Activated T-helper 2 cell treated with anti-CD3 and anti-CD28 coated beads, Interferon-gamma antibody, Interleukin-2, Interleukin-4, amounts not matched to agents 10 μg/mL and 5 μg/mL and 100 μg/mL, durations not matched to agents 14 hours and 24 hours and 36 hours (primary cell): ENCODE measurements around the gene FNTB. TPM values are rescaled to one million over a fixed set of nuclear protein-coding genes. Genes with fewer than 3 reads are reported as not detected.

Source experiments
- DNase-seq: peaks from one replicate; pipeline ENCODE4 v3.0.0; 2021; ENCODE audit warnings: low spot score
- H3K27ac Mint-ChIP-seq: one replicate; pipeline ENCODE4 v1.8.0; 2021; ENCODE audit warnings: mixed read lengths
- H3K27me3 Mint-ChIP-seq: one replicate; pipeline ENCODE4 v1.8.0; 2021; ENCODE audit warnings: low read depth, mixed read lengths
- H3K36me3 Mint-ChIP-seq: one replicate; pipeline ENCODE4 v1.8.0; 2021; ENCODE audit warnings: low read depth, mixed read lengths
- H3K4me1 Mint-ChIP-seq: one replicate; pipeline ENCODE4 v1.8.0; 2021; ENCODE audit warnings: low read depth, mixed read lengths
- H3K4me3 Mint-ChIP-seq: one replicate; pipeline ENCODE4 v1.8.0; 2021; ENCODE audit warnings: low read depth, mild to moderate bottlenecking, moderate library complexity, mixed read lengths
- H3K9me3 Mint-ChIP-seq: one replicate; pipeline ENCODE4 v1.8.0; 2021; ENCODE audit warnings: mixed read lengths
- intact Hi-C: fragments of 100-400 bp; cut with micrococcal nuclease; formaldehyde crosslinking; loops from one replicate; pipeline ENCODE4 v1.15.1; 2023
- total RNA-seq: library from RNA; stranded (reverse); gene quantifications from 2 replicates; pipeline ENCODE4 v1.2.3, GENCODE V29; 2022

The FNTB gene
- total RNA-seq, 1 donor from 2014 or later, result 17.5 TPM

DNA sequence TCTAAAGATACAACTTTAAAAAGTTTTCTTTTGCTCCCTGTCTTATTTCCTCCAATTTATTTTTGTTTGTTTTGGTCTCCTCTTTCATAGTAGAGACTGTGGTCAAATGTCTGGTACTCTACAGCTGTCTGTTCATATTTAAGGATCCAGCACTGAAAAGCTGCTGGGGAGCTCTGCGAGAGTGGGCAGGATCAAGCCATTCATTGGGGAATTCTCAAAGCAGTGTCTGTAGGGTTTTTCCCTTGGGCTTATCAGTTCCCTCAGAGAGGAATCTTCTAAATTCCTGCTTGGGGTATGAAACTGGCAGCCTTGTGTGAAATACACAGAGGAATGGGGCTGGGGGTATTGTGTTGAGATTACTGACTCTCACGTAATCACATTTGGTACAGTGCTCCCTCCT, 52.3 kb downstream of the FNTB start:
- H3K27me3 Mint-ChIP-seq, result no peaks in the 10 kb centered on the region
- no peak for DNase-seq
- no peaks in the 10 kb centered on the region for H3K9me3 Mint-ChIP-seq
- no peak overlapping the region for H3K4me3 Mint-ChIP-seq
- H3K36me3 Mint-ChIP-seq, result peaks cover 30% of the 10 kb centered on the region
- H3K27ac Mint-ChIP-seq, result no peak overlapping the region
- intact Hi-C loops, result no loop called here
- H3K4me1 Mint-ChIP-seq, result no peaks in the 10 kb centered on the region

DNA sequence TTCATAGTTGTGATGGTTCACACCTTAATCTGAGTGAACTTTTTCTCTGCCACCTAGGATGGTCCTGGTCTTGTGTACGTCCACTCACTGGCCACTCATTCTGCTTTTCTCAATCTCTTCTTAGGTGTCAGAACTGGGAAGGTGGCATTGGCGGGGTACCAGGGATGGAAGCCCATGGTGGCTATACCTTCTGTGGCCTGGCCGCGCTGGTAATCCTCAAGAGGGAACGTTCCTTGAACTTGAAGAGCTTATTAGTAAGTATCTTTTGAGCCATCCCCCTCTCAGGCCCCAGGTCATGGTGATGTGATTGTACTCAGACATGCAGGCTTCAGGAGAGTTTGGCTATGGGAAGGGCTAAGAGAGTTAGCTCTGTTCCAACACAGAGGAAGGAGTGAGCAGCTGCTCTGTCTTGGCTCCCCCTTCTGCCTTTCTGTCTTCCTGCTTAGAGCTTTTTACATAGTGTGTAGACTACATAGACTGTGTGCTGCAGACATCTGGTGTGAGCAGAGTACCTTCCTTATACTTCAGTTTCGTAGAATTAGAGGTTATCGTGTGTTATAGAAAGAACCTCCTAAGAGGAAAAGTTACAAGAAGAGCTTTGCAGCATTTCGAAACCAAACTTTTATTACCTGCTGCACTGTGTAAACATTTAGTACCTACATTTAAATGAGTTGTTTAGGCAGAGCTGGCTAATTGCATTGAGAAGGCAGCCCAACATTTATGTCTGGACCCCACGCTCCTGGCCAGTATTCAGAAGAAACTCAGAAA, 54.2 kb downstream of the FNTB start:
- no peak for DNase-seq
- no peak overlapping the region for H3K27ac Mint-ChIP-seq
- peaks cover 33% of the 10 kb centered on the region for H3K36me3 Mint-ChIP-seq
- no peaks in the 10 kb centered on the region for H3K27me3 Mint-ChIP-seq
- H3K9me3 Mint-ChIP-seq, result no peaks in the 10 kb centered on the region
- intact Hi-C loops, result no loop called here
- H3K4me3 Mint-ChIP-seq, result no peak overlapping the region
- peaks cover 6% of the 10 kb centered on the region for H3K4me1 Mint-ChIP-seq

GRCh38 chr14:65041434-65041915, 54.8 kb downstream of the FNTB start:
- intact Hi-C loops, result no loop called here
- Mint-ChIP-seq H3K9me3 (no peaks in the 10 kb centered on the region), H3K4me1 (peaks cover 6% of the 10 kb centered on the region), H3K36me3 (peaks cover 35% of the 10 kb centered on the region), H3K27ac (no peak overlapping the region), H3K4me3 (no peak overlapping the region), H3K27me3 (no peaks in the 10 kb centered on the region)
- no peak for DNase-seq

- no peak overlapping the region for H3K27ac Mint-ChIP-seq
- H3K9me3 Mint-ChIP-seq, result no peaks in the 10 kb centered on the region
- no peak overlapping the region for H3K4me3 Mint-ChIP-seq
- H3K27me3 Mint-ChIP-seq, result no peaks in the 10 kb centered on the region
- peaks cover 41% of the 10 kb centered on the region for H3K36me3 Mint-ChIP-seq
- no peak for DNase-seq
- intact Hi-C loops, result no loop called here
- H3K4me1 Mint-ChIP-seq, result peaks cover 8% of the 10 kb centered on the region
These were observed 55.6 kb downstream of the FNTB start for GRCh38 chr14:65042296-65042695.

DNA sequence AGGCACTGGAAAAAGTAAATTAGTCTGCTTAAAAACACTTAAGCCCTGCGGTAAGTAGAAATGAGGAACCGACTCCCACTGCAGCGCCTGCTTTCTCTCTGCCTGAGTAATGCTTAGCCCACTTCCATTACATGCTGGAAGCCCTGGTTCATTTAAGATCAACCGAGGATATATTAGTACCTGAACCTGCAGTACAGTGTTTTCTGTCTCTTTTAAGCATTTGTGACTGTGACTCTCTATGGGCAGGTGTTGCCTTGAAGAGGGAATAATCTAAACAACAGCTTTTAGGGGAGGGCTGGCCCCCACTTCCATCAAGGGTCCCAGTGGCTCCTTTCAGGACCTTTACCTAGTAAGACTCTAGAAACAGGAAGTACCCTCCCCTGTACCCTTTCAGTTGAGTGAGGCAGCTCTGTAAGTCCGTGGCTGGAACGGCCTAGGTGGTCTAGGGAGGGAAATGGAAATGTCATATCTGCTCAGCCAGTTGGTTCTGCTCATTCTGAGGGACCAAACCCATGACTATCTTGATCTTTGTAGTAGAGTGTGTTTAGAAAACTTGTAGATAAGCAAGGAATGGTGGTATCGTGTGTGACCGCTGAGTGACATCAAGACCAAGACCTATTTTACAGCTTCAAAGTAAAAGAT, 56.2 kb downstream of the FNTB start:
- intact Hi-C loops, result no loop called here
- no peaks in the 10 kb centered on the region for H3K9me3 Mint-ChIP-seq
- DNase-seq, result no peak
- H3K27ac Mint-ChIP-seq, result no peak overlapping the region
- H3K27me3 Mint-ChIP-seq, result no peaks in the 10 kb centered on the region
- peaks cover 13% of the 10 kb centered on the region for H3K4me1 Mint-ChIP-seq
- H3K36me3 Mint-ChIP-seq, result peaks cover 46% of the 10 kb centered on the region
- H3K4me3 Mint-ChIP-seq, result no peak overlapping the region

DNA sequence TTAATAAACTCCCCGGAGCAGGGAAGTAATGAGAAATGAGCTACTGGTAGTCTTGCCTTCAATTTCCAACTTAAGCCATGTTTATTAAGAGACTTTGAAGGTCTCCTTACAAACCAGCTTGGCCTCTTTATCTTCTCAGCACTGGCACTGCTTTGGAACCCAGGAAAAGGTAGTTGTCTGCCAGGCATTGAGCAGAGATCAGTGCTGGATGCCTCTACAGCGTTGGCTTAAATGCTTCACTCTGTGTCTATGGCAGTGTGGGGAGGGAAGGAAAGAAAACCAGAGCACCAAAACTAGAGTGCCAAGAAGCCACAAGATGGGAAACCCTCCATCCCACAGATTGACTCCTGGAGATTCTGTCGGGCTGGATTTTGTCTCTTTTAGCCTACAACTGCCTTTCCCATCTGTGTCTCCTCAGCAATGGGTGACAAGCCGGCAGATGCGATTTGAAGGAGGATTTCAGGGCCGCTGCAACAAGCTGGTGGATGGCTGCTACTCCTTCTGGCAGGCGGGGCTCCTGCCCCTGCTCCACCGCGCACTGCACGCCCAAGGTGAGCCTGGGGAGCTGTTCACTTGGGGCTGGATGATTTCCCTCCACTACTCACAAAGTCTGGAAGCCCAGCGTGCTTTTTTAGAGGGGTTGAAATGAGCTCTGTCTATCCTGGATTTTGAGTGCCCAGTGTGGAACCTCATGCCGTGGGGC, 57.3 kb downstream of the FNTB start:
- Mint-ChIP-seq H3K9me3 (no peaks in the 10 kb centered on the region), H3K36me3 (peaks cover 46% of the 10 kb centered on the region), H3K4me1 (peaks cover 13% of the 10 kb centered on the region), H3K27me3 (no peaks in the 10 kb centered on the region), H3K27ac (no peak overlapping the region), H3K4me3 (no peak overlapping the region)
- no peak for DNase-seq
- intact Hi-C loops, result no loop called here

- Mint-ChIP-seq H3K27me3 (no peaks in the 10 kb centered on the region), H3K36me3 (peaks cover 46% of the 10 kb centered on the region), H3K4me1 (peaks cover 13% of the 10 kb centered on the region), H3K4me3 (no peak overlapping the region), H3K27ac (no peak overlapping the region), H3K9me3 (no peaks in the 10 kb centered on the region)
- no peak for DNase-seq
- intact Hi-C loops, result no loop called here
These were observed 57.9 kb downstream of the FNTB start for GRCh38 chr14:65044596-65044959.

DNA sequence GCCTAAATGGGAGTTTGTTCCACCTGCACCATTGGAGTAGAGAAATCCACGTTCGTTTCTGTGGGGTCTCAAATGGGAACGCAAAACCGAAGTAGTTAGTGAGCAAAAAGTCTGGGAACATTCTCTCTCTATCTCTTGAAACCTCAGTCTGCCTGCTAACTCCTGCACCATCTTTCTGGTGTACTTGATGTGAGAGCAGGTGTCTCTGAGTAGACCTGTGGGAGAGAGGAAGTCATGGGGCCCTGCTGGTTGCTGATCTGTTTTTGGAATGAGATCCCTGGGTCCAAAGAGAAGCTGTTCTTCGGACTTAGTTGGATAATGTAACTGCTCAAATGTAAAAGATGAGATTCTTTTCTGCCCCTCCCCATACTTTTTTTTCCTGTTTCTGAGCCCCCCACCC, 58.3 kb downstream of the FNTB start:
- H3K27me3 Mint-ChIP-seq, result no peaks in the 10 kb centered on the region
- peaks cover 13% of the 10 kb centered on the region for H3K4me1 Mint-ChIP-seq
- no peak overlapping the region for H3K27ac Mint-ChIP-seq
- H3K9me3 Mint-ChIP-seq, result no peaks in the 10 kb centered on the region
- peaks cover 46% of the 10 kb centered on the region for H3K36me3 Mint-ChIP-seq
- no peak for DNase-seq
- H3K4me3 Mint-ChIP-seq, result no peak overlapping the region
- intact Hi-C loops, result no loop called here

- intact Hi-C loops, result no loop called here
- H3K9me3 Mint-ChIP-seq, result no peaks in the 10 kb centered on the region
- peaks cover 45% of the 10 kb centered on the region for H3K36me3 Mint-ChIP-seq
- no peaks in the 10 kb centered on the region for H3K27me3 Mint-ChIP-seq
- peaks cover 13% of the 10 kb centered on the region for H3K4me1 Mint-ChIP-seq
- H3K27ac Mint-ChIP-seq, result no peak overlapping the region
- no peak for DNase-seq
- no peak overlapping the region for H3K4me3 Mint-ChIP-seq
These were observed 59.0 kb downstream of the FNTB start for GRCh38 chr14:65045709-65046108.

- H3K27me3 Mint-ChIP-seq, result no peaks in the 10 kb centered on the region
- no peak overlapping the region for H3K4me3 Mint-ChIP-seq
- H3K4me1 Mint-ChIP-seq, result peaks cover 2% of the 10 kb centered on the region
- peaks cover 14% of the 10 kb centered on the region for H3K36me3 Mint-ChIP-seq
- DNase-seq, result no peak
- H3K9me3 Mint-ChIP-seq, result no peaks in the 10 kb centered on the region
- H3K27ac Mint-ChIP-seq, result no peak overlapping the region
- intact Hi-C loops, result no loop called here
These were observed 66.1 kb downstream of the FNTB start for GRCh38 chr14:65052832-65053231.

GRCh38 chr14:65053466-65053865, 66.8 kb downstream of the FNTB start:
- H3K4me1 Mint-ChIP-seq, result peaks cover 4% of the 10 kb centered on the region
- H3K27ac Mint-ChIP-seq, result no peak overlapping the region
- H3K36me3 Mint-ChIP-seq, result peaks cover 20% of the 10 kb centered on the region
- no peaks in the 10 kb centered on the region for H3K9me3 Mint-ChIP-seq
- DNase-seq, result no peak
- H3K4me3 Mint-ChIP-seq, result no peak overlapping the region
- intact Hi-C loops, result no loop called here
- H3K27me3 Mint-ChIP-seq, result no peaks in the 10 kb centered on the region

- H3K27me3 Mint-ChIP-seq, result no peaks in the 10 kb centered on the region
- no peak for DNase-seq
- no peak overlapping the region for H3K4me3 Mint-ChIP-seq
- no peak overlapping the region for H3K27ac Mint-ChIP-seq
- H3K9me3 Mint-ChIP-seq, result no peaks in the 10 kb centered on the region
- intact Hi-C loops, result no loop called here
- H3K36me3 Mint-ChIP-seq, result peaks cover 28% of the 10 kb centered on the region
- peaks cover 4% of the 10 kb centered on the region for H3K4me1 Mint-ChIP-seq
These were observed 67.9 kb downstream of the FNTB start for GRCh38 chr14:65054471-65055085.

- intact Hi-C loops, result no loop called here
- peaks cover 4% of the 10 kb centered on the region for H3K4me1 Mint-ChIP-seq
- H3K9me3 Mint-ChIP-seq, result no peaks in the 10 kb centered on the region
- H3K27me3 Mint-ChIP-seq, result no peaks in the 10 kb centered on the region
- no peak overlapping the region for H3K27ac Mint-ChIP-seq
- H3K4me3 Mint-ChIP-seq, result no peak overlapping the region
- no peak for DNase-seq
- H3K36me3 Mint-ChIP-seq, result peaks cover 46% of the 10 kb centered on the region
These were observed 71.0 kb downstream of the FNTB start for GRCh38 chr14:65057695-65058094.
